Activated T-cell treated with anti-CD3 and anti-CD28 coated beads for 24 hours (primary cell): Measurements from ENCODE around the gene MEG3.
"Not testable (repeated sequence)": the region's sequence is repeated elsewhere in the genome, so short reads cannot be mapped to it uniquely, and the experiment has no call there.

Experiments used
- DNase-seq: peaks from one replicate; pipeline ENCODE4 v3.0.0-alpha.2; 2020; ENCODE audit warnings: low read depth

MEG3 gene

DNA sequence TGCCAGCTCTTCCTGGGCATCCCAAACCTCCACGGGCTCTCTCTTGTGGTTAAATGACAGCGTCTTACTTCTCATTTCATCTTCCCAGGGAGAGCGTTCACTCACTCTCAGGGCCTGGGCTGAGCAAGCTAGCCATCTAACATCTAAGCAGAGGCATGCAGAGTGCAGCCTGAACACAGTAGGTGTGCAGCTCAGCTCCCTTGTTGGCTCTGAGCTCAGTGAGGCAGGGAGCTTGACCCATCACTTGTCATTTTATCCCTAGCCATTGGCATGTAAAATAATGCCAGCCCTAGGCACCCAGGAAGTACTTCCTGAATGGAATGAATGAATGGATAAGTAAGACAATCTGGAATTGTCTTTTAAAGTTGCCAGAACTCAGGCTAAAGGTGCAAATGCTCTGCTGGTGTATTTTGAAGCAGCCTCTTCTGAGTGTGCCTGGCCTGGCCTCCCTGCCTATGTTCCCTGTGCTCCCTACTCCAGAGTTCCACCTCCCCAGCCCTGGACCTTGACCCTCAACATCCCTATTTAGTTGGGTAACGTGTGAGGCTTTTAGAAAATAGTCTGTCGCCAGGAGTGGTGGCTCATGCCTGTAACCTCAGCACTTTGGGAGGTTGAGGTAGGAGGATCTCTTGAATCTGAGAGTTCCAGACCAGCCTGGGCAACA lies 9.5 kb upstream of the MEG3 start:
- no peak for DNase-seq

DNA sequence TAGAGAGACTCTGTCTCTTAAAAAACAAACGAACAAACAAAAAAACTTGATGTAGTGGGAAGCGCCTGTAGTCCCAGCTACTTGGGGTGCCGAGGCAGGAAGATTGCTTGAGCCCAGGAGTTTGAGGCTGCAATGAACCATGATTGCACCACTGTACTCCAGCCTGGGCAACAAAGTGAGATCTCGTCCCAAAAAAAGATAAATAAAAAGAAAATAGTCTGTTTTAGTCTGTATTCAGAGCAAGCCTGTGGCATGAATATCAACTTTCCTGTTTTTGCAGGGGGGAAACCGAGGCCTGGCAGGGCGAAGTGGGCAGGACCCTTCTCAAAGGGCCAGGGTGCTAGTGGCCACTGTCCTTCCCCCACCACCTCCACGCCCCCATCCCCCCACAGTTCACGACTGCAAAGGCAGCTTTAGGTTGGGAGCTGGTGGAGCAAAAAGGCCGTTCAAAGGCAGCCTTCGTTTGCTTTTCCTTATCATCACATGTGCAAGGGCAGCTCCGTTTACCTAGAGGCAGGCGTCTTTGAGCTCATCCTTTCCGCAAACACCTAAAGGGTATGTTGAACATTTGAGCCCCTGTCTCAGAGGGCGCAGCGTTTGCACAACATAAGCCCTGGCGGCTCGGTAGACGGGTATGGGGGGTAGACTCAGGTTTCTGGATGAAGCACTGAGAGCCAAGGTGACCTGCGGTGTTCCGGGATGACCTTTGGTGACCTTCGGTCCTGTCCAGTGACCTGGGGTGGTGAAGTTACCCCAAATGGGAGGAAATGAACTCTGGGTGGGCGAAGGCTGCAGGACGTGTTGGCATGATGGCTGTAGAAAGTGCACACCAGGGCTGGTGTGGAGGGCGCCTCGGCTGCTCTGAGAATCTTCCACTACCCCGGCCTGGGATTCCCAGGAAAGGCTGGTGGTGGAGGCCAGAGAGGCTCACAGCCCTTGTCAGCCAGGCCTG lies 8.7 kb upstream of the MEG3 start:
- no peak for DNase-seq

DNA sequence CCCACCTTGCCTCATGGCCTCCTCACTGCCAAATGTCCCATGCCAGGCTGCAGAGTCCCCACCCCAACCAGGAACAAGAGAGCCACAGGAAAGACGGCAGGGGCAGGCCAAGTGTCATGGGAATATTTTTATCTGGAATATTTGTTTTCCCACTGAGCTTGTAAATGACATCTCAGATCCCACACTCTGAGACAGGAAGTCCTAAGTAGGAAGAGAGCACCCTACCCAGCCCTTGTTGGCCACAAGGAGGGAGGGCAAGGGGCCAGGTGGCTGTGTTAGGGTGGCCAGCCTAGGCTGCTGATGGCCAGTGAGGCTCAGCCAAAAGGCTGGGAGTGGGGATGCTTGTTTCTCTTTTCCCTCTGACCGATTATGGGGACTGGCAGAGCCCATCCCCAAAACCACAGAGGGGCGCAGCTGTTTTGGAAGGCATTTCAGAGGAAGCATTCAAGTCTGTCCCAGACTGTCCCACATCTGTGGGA lies 7.7 kb upstream of the MEG3 start:
- DNase-seq = no peak

DNA sequence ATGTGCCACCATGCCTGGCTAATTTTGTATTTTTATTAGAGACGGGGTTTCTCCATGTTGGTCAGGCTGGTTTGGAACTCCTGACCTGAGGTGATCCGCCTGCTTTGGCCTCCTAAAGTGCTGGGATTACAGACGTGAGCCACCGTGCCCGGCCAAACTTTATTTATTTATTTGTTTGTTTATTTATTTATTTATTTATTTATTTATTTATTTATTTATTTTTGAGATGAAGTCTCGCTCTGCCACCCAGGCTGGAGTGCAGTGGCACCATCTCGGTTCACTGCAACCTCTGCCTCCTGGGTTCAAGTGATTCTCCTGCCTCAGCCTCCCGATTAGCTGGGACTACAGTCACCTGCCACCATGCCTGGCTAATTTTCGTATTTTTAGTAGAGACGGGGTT lies 7.0 kb upstream of the MEG3 start:
- not testable (repeated sequence) for DNase-seq

DNA sequence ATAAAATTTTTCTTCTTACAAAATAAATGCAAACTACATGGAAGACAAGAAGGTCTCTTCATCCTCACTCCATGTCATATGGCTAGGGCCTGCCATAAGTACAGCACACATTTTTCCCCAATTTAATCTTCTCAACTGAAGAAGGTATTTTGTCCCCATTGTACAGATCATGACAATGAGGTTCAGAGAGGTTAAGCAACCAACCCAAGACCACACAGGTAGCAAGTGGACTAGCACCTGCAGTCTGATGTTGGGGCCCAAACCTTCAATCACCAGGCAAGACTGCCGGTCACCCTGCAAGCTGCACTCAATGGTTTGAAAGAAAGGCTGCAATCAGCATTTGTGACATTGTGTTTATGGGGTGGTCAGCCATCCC lies 6.5 kb upstream of the MEG3 start:
- no peak for DNase-seq

DNA sequence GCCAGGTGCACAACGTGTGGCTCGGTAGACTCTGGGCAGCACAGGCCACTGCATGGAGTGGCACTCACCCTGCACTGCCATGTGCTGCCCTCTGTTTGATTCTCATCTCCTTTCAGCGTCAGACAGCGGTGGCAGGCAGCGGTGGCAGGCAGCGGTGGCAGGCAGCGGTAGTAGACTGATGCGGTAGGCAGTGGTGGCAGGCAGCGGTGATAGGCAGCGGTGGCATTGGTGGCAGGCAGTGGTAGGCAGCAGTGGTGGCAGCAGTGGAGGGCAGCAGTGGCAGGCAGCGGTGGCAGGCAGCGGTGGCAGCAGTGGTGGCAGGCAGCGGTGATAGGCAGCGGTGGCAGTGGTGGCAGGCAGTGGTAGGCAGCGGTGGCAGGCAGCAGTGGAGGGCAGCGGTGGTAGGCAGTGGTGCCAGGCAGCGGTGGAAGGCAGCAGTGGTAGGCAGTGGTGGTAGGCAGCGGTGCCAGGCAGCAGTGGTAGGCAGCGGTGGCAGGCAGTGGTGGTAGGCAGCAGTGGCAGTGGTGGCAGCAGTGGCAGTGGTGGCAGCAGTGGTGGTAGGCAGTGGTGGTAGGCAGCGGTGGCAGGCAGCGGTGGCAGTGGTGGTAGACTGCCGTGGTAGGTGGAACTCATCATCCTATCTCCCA lies 6.0 kb upstream of the MEG3 start:
- no peak for DNase-seq

DNA sequence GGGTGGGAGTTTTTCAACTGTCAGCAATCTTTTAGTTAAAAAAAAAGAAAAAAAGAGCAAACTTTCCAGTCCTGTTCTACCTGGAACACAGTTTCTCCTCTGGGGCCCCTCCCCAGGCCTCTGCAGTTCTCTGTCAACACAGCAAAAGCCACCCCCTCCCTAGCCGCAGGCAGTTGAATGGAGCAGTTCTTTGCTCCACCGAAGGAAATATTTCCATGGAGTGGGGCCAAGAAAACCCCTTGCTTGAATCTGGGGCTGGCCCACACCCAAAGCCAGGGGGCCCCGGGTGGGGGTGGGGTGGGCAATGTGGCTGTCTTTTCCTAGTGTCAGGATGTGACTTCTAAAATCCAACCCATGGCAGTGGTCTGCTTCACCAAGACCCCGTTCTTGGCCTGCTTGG lies 5.0 kb upstream of the MEG3 start:
- no peak for DNase-seq

DNA sequence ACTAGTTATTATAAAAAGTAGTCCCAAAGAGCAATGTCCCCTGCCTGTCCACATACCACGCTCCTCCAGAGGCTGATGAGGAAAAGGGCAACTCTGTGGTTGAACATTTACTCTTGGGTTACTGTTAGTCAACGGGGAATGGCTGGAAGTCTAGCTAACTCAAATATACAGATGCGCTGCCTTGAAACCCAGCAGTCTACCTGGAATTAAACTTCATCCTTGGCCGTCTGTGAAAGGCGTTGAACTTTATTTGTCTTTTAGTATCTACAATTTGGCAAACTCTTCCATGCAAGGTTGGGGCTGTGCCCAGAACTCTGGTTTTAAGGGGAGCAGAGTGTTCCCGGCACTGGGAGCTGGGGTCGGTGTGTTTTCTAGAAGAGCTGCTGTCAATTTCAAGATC lies 3.9 kb upstream of the MEG3 start:
- no peak for DNase-seq

DNA sequence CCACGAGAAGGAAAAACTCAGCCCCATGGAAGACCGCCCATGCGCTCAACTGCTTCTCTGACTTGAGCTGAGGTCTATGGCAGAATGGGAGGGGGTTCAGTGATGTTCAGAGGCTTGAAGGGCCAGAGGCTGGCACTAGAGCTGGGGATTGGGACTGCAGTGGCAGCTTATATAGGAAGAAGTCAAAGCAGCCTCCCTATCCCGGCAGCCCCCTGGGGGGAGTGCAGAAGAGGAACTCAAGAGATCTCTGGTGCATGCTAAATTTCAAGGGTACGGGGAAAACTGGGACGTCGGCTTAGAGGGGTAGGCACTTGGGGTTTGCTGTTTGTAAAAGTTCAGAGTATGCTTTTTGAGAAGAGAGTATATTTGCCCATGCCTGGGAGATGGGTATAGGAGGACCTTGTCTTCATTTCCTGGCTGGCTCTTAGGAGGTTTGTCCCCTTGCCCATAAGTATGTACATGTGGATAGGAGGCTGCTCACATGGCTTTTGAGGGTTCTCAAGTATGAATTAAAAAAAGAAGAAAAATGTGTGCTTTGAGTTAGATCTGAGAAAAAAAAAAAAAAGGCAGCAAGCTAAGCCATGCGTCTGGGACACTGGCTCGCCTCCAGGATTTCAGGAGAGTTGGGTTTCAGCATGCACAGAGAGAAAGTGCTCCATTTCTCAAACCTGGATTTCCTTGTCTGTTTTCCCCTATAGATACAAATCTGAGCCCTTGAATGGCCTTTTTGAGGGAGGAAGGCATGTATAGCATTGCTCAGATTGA lies 3.2 kb upstream of the MEG3 start:
- DNase-seq = no peak

DNA sequence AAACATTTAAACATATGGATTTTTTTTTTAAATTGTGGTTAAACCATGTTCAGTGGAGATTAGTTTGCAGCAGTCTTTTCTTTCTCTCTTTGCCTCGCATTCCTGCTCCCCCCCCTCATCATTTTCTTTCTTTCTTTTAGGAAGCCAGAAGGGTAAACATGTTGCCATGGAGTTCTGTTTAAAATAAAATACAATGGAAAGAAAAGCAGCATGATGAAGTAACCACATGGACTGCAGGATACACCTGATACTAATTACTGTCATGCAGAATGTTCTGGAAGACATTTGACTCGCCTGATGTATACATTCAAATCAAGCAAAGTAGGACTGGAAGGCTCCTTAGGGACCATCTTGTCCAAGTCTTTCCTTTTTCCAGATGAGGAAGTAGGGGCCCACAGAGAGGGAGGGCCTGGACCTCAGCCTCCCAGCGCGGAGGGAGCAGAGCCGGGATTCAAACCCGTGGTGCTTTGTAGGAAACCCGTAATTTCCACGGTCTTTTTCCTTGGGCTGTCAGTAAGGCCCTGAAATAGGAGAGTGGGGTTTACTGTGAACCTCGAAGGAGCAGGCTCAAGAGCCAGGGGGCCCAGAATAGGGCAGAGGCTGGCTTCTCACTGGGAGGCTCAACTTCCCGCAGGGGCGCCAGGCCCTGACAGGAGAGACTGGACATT lies 2.4 kb upstream of the MEG3 start:
- DNase-seq = no peak

DNA sequence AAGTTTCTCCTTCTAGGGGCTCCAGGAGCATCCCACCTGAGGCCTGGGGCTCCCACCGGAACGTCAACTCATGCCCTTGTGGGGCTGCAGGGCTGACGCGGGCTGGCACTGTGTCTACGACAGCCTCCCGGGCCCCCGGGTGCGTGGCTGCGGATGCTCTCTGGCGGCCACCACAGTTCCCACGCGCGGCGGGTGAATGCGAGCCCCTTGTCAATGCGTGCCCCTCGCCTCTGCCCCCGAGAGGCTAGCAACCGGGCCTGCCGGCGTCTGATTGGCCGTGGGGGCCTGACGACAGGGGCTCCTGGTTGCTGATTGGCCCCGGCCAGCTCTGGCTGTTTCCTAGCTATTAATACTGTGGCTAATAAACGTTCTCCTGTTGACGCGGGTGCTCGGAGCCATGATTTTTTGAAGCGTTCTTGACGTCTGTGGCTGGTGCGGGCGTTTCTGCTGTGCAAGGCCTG lies 1.8 kb upstream of the MEG3 start:
- no peak for DNase-seq

DNA sequence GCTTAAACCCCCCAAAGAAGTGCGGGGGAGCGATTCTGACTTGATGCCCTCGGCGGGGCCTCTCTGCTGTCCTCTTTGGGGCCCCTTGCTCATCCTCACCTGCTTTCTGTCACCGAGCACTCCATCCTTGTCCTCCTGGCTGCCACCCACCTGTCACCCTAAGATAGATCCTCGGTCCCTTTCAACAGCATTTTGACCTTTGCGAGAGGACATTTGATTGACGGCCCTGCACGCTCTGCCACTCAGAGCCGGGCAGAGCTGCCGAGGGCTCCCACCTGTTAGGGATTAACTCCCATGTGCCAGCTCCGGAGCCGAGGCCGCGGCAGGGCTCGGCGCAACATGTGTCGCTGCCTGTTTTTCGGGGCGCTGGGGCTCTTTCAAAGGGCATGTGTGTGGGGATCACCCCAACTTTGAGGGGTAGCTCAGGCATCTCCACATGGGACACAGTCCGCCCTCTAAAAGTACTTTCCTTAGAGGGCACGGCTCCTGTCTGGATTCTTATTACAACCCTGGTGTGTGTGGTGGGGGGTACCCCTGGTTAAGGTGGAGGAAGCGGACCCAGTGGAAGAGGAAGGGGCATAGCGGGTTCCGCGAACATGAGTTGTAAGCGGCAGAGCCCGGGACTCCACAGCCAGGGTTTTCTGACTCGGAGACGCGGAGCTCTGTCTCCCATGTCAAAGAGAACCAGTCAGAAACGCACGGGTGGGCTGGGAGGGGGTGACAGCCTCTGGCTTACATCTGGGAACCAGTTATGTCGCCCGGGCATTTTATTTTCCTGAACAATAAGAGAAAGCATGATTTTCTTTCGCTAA lies 811 bp upstream of the MEG3 start:
- DNase-seq = no peak

DNA sequence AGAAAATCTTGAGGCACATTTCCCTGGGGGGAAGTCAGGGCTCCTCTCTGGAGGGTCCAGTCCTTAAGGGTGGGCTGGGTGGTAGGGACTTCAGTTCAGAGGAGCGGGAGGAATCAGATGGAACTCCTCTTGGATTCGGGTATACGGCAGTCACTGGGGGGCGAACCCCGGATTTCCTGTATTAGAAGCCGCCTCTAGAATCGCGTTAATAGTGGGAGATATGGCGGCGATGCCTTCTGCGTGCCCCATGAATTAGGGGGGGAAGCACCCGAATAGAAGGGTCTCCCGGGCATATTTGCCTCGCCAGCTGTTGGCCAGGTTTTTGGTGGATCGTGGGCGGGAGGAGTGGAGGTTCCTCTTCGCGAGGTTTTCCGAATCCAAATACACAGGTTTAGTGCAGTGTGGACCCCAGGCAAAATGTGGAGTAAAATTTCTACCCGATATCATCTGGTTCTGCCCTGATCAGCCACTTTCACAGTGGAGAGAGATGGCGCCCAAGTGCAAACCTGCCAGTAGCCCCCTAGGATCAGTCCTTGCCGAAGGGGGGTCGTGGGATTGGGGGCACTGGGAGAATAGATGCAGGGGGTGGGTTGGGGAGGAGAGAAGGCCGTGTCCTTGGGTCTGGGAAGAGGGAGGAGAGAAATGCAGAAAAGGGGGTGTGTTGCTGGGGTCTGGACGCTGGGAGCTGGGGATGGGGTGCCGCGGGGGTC lies 628 bp downstream of the MEG3 start:
- DNase-seq = no peak

DNA sequence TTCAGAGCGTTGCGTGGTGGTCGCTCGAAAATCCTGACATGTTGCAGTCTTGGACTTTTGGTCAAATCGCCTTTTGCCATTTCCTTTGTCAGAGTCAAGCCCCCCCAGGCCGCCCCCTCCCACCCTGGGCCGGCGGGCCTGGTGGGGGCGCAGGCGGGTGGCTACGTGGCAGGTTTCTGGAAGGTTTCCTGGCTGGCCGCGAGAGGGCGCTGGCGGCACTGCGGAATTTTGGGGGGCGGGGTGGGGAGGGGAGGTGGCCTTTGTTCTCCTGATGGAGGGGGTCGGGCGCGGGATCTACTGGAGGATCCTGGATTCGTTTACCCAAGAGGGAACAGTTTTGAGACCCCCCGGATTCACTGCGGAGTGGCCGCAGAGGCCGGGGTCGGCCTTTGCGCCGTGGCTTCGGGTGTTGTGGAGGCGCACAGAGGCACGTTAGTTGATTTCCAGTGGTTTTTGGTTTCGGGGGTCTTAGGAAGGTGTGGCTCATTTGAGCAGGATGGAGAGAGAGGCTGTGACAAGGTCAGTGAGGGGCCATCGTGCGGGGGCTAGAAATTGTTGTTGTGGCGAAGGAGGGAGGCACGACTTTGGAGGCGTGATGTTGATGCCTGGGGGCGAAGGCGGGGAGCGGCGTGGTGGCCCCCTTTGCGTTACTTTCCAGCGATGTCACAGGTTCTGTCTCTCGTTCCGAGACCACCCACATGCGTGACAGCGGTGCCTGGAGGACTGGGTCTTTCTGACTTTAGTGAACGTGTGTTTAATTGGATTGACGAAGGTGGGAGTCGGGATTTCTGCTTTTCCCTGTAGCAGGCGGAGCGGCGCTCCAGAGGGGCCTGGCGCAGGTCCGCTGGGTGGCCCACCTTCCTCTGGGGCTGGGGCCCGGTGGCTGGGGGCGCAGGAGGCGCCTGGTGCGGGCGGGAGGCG lies 1.4 kb downstream of the MEG3 start:
- no peak for DNase-seq

DNA sequence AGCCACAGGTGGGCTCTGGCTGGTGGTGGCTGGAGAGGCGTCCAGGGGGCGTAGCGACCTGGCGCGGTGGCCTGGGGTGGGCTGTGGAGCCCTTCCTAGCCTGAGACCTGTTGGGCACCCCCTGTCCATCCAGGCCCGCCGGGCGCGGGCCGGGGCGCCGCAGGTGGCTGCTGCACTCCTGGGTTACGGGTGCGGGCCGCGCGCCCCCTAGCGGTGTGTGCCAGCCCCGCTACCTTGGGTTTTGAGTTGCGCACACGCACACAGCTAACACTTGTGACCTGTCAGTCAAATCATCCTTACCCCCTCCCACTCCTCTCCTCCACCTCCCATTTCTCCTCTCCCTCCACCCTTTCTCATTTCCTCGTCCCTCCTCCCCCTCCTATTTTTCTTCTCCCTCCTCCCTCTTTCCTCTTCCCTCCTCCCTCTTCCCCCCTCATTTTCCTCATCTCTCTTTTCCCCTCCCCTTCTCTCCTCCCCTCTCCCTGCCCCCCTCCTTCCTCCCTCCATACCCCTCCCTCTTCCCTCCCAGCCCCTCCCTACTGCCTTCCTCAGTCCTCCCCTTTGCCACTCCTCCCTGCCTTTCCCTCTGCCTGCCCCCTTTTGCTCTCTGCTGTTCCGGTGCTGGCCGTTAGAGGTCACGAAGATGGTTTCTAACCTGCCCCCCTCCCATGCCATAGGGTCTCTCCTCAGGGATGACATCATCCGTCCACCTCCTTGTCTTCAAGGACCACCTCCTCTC lies 2.3 kb downstream of the MEG3 start:
- DNase-seq = no peak

DNA sequence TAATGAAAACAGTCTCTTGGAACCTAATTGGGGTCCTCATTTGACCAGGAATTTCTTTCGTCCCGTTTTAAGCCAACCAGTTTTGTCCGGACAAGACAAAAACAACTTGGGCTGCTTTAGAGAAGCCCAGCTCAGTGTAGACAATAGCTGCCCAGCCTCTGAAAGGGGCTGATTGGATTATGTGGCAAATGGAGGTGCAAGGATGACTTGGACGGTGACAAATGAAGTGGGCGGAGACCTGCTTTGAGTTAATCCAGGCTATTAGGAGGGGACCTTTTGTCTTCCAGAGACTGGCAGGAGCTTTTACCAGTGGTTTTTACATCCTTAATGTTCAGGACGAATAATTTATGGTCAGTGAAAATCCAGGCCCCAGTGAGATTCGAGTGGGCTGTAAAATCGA lies 4.8 kb downstream of the MEG3 start:
- DNase-seq = no peak

DNA sequence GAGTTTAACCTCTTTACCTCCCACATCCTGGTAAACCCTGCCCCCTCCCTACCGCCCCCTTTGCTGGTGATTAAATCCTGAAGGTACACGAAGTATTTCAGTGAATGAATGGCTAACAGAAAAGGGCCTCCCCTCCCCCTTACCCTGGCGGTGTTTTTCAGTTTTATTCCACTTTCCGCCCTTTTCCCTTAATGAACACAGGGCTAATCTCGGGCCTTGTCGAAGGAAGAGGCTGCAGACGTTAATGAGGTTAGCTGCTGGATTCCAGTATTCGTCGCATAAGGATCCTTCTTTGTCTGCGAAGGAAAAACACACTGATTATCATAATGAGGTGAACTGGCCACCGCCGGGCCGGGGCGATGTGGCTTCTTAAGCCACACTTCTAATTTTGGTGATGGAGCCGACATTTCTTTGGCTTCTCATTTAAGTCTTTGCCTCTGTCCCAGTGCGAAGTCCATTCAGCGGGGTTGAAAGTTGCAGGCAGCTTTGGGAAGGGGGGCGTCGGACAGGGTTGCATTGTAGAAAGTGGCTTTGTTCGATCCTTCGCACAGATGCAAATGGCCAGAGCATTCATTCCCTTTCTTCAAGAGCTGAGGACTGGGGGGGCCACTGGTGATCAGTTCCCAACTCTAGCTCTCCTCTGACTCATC lies 6.5 kb downstream of the MEG3 start:
- DNase-seq = no peak
